M059J (cell line): Measurements from ENCODE around the gene TMEM205. TPM values are rescaled to one million over a fixed set of nuclear protein-coding genes. Genes with fewer than 3 reads are reported as not detected.
A peak's percentile ranks its signal among the peaks of the same experiment; 100 is the strongest.
"Not testable (repeated sequence)": the region's sequence is repeated elsewhere in the genome, so short reads cannot be mapped to it uniquely, and the experiment has no call there.

Experiments
- DNase-seq: peaks from one replicate; pipeline ENCODE4 v3.0.0-alpha.2; 2012; ENCODE audit warnings: low read depth
- total RNA-seq: library from RNA; depleted of rRNA; stranded (reverse); fragments of >200 nt; shearing (Covaris generic); gene quantifications from 2 replicates; pipeline ENCODE4 v1.2.3, GENCODE V29; 2014

The TMEM205 gene
- total RNA-seq, 1 experiment from 2014 or later, result 246 TPM

DNA sequence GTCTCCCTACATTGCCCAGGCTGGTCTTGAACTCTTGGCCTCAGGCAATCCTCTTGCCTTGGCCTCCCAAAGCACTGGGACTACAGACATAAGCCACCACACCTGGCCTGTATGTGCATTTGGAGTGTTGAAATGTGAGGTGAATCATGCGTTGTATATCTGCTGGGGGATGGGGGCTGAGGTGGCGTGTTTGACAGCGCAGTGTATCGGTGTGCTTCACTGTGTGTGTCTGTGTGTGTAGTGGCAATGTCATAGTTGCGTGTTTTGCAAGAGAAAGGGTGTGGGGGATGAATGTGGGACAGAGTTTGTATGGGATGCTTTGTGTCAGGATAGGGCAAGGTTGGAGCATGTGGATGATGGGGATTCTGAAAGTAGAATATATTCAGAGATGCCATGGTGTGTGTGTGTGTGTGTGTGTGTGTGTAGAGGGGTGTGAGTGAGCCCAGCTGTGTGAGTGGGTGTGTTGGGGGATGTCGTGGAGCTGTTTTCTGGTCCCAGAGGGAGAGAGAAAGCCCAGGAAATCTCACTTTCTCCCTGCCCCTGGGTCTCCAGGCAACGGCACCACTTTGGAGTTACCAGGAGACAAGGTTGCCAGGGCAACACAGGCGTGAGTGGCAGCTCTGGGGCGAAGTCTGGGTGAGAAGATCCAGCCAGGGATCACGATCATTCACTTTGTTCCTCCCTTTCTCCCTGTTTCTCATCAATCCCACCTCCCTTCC, 27.3 kb upstream of the TMEM205 start:
- DNase-seq, result peak; percentile 73

DNA sequence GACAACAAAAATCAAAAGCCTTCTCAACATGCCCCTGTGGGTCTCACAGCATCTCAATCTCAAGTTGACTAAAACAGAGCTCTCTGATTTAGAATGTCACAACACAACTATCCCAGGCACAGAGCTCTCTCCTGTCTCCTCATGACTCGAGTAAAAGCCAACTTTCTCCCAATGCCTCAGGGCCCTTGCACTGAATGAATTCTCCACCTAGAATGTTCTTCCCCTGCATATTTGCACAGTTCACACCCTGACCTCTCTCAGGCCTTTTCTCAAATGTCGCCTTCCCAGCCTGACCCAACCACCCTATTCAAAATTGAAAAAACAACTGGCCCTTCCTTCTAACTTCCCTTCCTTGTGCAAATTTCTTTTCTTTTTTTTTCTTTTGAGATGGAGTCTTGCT, 24.7 kb upstream of the TMEM205 start:
- no peak for DNase-seq

DNA sequence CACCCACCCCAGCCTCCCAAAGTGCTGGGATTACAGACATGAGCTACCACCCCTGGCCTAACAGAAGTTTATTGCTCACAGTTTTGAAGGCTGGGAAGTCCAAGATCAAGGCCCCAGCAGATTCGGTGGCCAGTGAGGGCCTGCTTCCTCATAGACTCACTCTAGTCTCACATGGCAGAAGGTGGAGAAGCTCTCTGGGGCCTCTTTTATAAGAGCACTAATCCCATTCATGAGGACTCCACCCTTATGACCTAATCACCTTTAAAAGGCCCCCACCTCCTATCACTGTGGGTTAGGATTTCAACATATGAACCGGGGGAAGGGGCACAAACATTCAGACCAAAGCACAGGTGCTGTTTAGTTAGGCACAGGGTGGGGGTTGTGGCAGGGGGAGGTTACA, 21.5 kb upstream of the TMEM205 start:
- DNase-seq, result no peak

DNA sequence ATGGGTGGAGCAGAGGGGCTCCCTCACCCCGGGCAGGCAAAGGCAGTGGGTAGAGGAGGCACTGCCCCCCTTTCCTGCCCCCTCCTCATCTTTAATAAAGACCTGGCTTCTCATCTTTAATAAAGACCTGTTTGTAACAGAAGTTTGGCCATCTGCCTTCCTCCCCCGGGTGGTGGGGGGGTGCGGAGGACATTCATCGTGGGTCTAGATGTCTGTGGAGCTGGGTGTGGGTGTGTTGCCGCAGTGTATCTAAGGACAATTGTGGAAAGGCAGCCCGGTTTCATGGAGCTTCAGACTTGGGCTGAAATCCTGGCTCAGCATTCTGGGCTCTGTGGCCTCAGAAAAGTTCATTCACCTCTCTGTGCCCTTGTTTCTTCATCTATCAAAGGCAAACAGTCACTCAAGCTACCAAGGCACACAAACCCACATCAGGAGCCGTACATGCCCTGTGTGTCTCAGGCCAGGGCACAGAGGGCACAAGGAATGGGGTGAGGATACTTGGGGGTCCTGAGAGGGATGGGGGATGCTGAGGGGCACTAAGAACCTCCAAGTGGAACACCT, 19.6 kb upstream of the TMEM205 start:
- no peak for DNase-seq

DNA sequence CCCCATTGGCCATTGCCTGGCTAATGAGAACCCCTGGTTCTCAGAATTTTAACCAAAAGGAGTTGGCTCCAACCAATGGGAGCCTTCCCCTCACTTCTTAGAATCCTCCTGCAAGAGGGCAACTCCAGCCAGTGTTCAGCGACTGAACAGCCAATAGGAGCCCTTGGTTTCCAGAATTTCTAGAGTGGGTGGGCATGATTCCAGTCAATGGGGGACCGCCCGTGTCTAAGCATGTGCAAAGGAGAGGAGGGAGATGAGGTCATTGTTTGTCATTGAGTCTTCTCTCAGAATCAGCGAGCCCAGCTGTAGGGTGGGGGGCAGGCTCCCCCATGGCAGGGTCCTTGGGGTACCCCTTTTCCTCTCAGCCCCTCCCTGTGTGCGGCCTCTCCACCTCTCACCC, 18.9 kb upstream of the TMEM205 start:
- DNase-seq, result no peak

DNA sequence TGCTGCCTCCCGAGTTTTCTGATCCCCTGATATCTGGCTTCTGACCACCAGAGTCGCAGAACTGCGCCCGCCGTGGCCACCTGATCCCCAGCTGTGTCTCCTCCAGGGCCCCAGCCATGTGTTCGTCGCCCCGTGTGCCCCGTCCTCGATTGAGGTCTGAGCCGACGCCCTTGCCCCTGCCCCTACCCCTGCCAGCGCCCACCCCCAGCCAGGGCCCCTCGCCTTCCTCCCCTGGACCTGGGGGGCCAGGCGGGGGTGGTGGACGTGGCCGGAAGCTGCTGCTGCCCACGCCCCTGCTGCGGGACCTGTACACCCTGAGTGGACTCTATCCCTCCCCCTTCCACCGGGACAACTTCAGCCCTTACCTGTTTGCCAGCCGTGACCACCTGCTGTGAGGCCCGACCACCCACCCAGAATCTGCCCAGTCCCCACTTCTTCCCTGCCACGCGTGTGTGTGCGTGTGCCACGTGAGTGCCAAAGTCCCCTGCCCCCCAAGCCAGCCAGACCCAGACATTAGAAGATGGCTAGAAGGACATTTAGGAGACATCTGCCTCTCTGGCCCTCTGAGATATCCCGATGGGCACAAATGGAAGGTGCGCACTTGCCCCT, 18.3 kb upstream of the TMEM205 start:
- no peak for DNase-seq

DNA sequence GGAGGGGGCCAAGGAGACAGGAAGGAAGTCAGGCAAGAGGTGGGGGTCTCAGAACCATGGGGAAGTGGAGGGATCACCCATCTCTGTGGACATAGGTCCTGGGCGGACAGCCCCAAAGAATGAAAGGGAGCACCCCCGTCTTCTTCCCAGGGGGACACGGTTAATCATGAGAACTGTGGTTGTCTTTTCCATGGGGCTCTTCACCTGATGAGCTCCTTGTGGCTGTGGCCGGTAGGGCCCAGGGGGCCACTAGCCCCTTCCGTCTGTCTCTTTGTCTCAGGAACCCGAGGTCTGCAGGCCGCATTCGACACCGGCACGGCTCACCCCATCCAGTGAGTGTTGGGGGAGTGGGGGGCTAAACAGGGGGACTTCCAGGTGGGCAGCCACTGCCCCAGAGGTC, 17.8 kb upstream of the TMEM205 start:
- no peak for DNase-seq

DNA sequence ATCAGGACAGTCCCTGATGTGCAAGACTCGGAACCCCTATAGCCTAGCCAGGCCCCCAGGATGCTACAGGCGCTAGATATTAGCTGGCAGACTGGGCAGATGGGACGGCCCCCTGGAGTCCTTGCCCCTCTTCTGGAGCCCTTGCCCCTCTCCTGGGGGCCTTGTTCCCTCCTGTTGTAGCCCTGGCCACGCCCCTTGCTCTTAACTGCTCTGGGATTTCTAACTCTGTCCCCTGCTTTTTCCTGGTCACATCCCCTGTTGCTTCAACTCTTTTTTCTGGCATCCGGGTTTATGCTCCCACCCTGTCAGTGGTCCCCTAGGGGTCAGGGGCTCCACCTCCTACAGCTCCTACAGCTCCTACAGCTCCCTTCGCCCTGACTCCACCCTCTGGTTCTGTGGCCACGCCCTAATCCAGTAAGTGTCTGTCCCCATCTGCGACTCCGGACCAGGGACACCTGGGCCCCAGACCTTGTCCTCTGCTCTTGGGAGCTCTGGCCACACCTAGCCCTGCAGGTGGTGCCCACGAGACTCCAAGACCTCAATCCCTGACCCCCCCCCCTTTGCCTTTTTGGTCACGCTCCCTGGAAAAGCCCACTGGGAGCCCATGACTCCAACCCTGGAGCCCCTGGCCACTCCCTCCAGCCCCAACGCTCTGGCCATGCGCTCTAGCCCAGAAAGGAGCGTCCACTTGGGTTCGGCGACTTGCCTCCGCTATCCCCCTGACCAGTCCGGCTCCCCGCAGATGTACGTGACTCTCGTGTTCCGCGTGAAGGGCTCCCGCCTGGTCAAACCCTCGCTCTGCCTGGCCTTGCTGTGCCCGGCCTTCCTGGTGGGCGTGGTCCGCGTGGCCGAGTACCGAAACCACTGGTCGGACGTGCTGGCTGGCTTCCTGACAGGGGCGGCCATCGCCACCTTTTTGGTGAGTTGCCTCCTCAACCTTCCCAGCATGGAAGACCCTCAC, 16.0 kb upstream of the TMEM205 start:
- DNase-seq, result no peak

DNA sequence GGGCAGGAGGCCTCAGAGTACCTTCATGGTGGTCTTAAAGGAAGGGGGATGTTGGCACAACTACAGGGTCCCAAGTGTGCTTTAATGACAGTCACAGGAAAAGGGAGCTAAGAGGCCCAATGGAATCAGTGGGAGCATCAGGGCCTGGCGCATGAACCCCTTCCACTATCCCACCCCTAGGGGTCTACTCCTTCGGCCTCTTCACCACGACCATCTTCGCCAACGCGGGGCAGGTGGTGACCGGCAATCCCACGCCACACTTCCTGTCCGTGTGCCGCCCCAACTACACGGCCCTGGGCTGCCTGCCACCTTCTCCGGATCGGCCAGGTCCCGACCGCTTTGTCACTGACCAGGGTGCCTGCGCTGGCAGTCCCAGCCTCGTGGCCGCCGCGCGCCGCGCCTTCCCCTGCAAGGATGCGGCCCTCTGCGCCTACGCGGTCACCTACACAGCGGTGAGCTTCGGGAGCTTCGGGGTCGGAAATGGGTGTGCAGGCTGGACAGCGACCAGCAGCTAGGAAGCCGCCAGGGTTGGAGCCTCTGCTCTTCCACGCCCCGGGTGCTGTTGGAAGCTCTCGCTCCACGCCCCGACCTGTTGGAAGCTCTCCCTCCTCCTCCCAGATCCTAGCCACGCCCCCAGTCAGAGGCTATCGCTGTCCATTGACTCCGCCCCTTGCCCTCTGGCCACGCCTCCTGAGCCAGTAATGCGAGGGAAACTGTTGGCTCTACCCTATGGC, 15.1 kb upstream of the TMEM205 start:
- DNase-seq, result no peak

DNA sequence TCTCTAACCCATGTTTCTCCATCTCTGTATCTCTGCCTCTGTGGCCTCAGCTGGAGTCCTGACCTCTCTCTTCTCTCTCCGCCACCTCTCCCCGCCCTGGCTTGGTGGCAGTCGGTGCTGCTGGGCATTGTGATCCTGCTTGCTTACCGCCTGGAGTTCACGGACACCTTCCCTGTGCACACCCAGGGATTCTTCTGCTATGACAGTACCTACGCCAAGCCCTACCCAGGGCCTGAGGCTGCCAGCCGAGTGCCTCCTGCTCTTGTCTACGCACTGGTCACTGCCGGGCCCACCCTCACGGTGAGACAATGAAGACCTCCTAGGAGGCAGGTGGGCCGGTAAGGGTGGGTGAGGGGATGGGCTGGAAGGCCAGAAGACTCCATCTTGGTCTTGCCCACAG, 13.4 kb upstream of the TMEM205 start:
- no peak for DNase-seq

DNA sequence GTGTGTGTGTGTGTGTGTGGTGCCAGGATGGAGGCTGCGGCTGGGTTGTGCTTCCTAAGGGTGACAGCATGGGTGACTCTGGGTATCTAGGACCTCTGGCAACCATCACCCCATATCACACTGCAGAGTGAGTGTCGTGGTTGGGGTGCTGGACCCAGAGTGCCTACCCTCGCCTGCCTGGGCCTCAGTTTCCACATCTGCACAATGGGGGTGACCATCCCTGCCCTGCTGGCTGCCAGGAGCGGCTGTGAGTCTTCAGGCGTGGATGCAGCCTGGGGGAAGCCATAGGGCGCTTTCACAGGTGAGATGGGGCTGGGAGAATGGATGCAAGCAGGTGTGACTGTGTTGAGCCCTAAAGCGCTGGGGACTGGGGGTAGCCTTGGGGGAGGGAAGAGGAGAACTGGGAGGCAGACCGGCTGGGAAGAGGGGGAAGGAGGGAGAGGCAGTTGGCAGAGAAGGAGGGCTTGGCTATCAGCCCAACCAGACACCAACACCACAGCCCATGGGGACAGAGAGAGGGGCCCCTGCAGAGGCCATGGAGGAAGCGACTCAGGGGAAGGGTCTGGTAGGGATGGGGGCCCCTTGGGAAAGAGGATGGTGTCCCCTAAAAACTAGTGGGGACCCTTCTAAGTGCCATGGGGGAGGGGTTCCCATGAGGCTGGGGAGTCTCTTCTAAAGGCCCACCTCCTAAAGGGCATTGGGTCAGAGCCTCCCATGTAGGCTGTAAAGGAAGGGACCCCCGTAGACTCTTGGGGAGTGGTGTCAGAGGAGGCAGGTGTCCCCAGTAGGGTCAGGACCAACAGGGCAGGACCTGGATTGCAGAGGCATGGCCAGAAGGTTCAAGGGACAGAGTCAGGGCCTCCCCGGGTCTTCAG, 10.8 kb upstream of the TMEM205 start:
- DNase-seq, result no peak

DNA sequence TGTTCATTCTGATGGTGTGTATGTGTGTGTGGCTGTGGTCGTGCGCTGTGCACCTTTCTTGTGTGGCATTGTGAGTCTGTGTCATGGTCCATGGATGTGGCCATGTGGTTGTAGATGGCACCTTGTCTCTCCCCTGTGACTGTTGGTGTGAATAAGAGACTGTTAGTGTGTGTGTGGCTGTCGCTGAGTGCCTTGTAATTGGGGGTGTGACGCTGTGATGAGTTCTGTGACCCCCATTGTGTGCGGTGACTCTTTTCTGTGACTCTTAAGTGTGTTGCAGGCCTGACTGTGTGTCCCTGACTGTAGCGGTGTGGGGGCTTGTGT, 10.0 kb upstream of the TMEM205 start:
- DNase-seq, result no peak

DNA sequence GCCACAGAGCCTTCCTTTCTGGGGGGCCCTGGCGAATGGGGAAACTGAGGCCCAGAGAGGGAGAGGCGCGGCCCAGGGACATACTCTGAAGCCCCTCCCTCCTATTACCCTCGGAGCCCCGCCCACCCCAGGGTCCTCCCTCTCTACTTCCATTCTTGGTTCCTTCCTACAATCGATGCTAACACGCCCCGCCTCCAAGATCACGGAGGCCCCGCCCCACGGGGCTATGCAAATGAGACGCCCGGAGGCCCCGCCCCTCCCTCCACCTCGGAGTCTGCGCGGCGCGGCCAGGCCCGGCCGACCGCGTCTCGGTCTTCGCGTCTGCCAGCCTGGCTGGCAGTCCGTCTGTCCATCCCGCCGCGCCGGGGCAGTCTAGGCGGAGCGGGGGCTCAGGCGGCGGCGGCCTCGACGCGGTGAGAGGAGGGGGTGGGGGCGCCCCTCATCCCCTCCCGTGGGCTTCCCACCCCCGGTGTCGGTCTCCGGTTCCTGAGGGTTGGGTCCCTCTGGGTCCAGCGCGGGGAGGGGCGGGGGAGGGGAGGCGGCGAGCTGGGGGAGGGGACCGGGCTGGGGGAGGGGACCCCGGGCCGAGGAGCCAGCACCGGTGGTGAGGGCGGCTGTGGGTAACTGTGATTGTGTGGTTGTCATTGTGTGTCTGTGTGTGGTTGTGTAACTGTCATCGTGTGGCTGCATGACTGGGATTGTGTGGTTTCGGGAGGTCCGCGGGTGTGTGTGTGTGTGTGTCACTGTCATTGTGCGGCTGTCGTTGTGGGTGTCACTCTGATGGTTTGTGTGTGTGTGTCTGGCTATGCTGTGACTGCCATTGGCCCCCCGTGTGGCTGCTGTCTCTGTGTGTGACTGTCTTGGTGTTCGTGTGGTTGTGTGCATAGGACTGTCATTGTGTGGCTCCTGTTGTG, 9.3 kb upstream of the TMEM205 start, which contains the start of gene PLPPR2:
TSS of gene PLPPR2 (plus strand) at position 273 of the 914 bp plus-strand sequence. CDS start 2,242 bp downstream, outside the sequence.
- peak; percentile 89 for DNase-seq

DNA sequence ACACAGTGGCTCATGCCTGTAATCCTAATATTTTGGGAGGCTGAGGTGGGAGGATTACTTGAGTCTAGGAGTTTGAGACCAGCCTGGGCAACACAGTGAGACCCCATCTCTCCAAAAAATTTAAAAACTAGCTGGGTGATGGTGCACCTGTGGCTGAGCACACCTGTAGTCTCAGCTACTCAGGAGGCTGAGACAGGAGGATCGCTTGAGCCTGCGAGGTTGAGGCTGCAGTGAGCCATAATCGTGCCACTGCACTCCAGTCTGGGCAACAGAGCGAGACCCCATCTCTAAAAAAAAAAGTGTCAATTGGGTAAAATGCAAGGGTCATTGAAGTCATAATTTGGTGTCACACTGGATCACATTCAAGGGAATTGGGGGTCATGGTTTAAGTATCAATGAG, 8.0 kb upstream of the TMEM205 start:
- DNase-seq, result not testable (repeated sequence)

DNA sequence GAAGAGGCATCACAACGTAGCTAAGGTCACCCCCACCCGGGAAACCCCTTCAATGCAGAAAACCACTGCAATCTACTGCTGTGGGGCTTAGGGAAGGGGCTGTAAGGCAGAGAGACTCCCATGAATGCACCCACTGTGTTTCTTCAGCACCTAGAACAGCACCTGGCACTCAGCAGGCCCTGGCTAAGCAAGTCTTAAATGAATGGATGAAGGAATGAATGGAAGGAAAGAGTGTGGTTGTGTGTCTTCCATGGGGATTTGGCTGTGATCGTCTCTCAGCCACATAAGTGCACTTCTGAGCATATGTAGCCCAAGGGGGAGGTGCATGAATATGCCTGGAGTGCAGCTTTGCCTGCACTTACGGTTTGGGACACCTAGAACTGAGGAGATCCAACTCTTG, 3.1 kb upstream of the TMEM205 start:
- DNase-seq, result no peak

DNA sequence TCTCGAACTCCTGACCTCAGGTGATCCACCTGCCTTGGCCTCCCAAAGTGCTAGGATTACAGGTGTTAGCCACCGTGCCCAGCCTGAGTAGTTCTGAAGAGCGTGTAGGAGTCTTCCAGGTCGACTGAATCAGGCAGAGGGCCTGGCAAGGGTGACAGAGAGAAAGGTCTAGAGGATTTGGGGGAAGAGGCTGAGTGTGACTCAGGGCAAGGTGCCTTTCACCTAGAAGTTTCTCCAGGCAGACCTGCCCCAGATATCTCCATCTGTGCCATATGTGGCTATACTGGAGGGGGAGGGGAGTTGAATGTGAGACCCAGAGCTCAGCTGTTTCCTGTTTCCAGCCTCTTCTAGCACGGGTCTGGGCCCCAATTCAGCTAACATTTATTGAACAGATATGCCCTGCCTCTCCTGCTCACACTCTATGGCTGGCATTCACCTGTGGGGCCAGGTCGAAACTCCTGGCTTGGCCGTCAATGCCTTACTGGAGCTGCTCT, 1.5 kb upstream of the TMEM205 start:
- DNase-seq, result no peak

DNA sequence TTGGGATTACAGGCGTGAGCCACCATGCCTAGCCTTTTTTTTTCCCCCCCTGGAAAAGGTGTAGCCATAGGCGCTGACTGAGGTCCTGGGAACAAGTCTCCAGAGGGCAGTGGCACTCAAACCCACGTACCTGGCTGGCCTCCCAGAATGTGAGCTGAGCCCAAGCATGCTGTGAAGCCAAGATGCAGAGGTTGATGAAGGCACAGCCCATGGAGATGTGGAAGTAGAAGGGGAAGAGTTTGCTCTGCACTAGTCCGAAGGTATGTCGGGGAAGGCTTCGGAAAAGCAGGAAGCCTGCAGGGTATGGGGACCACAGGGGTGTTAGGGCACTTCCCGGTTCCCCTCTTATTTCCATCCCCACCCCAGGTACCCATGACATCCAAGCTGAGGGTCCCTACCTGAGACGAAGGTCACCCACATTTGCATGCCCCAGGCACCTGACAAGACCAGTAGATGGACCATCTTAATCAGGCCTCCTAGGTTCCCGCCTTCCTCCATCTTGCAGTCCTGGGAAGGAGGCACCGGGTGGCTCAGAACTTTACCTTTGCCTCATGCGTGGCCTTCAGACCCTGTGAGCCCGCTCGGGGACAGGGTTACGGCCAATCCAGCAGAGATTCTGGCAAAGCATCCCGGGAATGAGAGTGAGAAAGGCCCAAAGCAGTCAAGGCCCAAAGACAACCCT, 805 bp downstream of the TMEM205 start:
- DNase-seq, result peak; percentile 68

DNA sequence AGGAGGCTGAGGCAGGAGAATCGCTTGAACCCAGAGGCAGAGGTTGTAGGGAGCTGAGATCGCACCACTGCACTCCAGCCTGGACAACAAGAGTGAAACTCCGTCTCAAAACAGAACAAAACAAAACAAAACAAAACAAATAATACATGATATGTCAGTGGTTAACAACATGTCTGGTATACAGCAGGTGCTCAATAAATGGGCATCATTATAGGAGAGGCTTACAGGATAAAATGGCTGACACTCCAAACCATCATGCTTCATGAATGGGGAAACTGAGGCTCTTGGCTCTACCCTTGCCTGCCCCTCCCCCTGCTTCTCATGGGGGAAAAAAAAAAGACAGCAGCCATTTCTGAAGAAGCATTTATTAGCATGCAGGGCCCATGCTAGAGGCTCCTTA, 3.6 kb downstream of the TMEM205 start:
- DNase-seq, result no peak

DNA sequence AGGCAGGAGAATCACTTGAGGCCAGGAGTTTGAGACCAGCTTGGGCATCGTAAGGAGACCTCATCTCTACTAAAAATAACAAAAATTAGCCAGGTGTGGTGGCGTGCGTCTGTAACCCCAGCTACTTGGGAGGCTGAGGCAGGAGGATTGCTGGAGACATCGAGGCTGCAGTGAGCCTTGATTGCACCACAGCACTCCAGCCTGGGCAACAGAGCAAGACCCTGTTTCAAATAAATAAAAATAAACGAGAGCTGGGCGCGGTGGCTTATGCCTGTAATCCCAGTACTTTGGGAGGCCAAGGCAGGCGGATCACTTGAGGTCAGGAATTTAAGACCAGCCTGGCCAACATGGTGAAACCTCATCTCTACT, 6.0 kb downstream of the TMEM205 start:
- DNase-seq, result not testable (repeated sequence)
